HG02763 (cell line): ENCODE data around the gene TUFM.
"Not testable (repeated sequence)": the region's sequence is repeated elsewhere in the genome, so short reads cannot be mapped to it uniquely, and the experiment has no call there.

Source experiments
- ATAC-seq: cut with Tn5 transposase; IDR thresholded peaks from one replicate; pipeline ENCODE4 v1.9.1; 2021; ENCODE audit warnings: mild to moderate bottlenecking, moderate library complexity; ENCODE audit not compliant: unreplicated experiment

The TUFM gene

DNA sequence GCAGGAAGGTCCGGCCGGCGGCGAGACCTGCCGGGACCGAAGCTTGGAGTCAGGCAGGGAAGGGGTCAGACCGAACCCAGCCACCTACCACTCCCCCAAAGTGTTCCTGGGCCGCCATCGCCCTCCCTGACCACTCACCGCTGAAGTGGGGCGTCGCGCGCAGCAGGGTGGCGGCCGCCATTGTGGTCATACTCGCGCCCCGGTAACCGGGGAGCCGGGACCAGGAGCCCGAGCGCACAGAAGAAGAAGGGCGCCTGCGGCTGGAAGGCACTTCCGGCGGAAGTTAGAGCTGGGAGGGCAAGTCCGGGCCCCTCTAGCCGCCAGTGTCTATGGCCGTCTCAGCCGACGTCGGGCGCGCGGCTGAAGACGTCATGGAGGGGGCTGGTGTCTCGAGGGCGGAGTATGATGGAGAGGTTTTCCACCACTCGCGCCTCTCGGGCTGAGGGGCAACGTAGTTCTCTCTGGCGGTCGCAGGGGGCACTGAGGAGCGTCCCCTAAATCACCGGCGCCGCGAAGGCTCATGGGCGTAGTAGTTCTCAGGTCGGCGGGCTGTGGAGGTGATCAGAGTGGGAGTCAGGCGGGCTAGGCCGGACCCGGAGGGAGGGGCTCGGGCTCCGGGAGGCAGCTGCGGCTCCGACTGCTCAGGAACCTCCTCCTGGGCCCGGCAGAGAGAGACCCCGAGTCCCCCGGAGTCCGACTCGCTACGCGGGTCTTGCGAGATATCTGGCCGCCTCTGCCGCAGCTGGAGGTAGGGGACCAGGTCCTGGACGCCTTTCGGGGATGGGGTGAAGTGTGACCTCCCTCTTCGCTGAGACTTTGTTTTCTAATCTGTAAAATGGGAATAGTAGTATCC lies at the start of gene TUFM:
TSS of gene TUFM (minus strand) at position 269 of the 853 bp plus-strand sequence. CDS start at position 190, 79 bp downstream.
- peak; percentile 91 for ATAC-seq

DNA sequence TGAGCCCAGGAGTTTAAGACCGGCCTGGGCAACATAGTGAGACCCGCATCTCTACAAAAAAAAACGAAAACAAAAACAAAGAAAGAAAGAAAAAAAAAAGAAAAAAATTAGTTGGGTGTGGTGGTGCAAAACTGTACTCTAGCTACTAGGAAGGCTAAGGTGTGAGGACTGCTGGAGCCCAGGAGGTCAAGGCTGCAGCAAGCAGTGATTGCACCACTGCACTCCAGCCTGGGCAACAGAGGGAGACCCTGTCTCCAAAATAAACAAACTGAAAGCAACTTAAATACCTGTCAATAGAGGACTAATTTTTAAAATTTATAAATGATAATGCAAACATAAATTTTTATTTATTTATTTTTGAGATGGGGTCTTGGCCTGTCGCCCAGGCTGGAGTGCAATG lies 49.5 kb upstream of the TUFM start:
- ATAC-seq = no peak

DNA sequence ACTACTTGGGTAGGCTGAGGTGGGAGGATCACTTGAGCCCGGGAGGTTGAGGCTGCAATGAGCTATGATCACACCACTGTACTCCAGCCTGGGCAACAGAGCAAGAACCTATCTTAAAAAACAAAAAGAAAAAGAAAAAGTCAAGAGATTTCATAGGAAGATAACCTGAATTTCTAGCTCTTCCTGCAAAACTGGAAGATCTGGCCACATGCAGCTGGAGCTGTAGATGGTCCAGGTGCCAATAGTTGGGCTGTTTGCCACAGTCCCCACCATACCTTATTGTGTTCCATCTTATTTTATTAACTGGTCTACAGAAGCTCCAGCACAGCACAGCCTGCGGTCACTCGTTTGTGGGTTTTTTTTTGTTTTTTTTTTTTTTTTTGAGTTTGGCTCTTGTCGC lies 47.1 kb upstream of the TUFM start:
- ATAC-seq = no peak

DNA sequence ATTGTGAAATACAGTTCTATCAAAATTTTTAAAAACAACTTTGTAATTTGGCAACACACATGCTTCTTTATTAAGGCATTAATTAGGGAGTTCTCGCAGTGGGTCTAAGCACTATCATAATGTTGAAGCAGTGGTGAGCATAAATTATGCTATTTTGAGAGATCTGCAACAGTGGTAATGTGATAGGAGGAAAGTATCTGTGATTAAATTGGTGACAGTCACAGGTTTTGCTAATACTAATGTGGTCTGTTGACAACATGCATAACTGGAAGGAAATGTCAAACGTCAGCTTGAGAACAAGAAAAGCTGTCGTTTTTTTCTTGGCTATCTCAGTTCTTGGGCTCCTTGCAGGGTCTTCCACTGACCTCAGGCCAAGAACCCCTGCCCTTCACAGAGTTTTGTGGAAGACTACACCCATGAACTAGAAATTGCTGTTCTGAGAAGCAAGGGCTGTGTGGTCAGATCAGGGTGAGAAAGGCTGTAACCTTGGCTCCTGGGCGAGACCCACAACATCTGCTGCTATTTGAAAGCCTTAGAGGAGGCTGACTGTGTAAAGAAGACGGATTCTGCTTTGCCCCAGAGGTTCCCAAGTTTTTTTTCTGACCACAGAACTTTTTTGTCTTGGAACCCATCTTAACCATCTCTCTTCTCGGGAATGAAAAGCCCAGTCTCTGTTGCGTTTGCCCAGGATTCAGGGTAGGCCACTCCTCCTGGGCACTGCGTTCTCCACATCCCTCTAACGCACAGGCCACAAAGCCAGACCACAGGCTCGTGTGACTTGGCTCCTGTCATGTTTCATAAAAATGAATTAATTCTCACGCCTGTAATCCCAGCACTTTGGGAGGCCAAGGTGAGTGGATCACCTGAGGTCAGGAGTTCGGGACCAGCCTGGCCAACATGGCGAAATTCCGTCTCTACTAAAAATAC lies 46.1 kb upstream of the TUFM start:
- ATAC-seq = no peak

DNA sequence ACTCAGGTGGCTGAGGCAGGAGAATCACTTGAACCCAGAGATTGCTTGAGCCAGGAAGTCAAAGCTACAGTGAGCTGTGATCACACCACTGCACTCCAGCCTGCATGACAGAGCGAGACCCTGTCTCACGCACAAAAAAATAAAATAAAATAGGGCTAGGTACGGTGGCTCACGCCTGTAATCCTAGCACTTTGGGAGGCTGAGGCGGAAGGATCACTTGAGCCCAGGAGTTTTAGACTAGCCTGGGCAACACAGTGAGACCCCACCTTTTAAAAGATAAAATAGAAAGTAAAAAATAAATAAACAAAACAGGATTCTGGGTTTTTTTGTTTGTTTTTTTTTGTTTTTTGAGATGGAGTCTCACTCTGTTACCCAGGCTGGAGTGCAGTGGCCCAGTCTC lies 44.2 kb upstream of the TUFM start:
- not testable (repeated sequence) for ATAC-seq

DNA sequence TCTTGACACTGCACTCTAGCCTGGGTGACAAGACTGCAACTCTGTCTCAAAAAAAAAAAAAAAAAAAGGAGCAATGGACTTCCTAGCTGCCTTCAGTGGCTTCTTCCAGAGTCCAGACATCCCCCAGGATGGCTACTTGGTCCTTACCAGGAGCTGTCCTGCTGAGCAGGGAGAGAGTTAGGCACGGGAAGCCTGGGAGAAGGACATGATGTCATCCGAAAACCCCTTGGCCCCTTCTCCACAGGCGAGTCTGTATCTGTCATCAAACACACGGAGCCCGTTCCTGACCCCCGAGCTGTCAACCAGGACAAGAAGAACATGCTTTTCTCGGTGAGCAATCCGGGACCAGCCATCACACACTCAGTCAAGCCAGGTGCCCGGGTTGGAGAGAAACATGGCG lies 40.8 kb upstream of the TUFM start:
- no peak for ATAC-seq

DNA sequence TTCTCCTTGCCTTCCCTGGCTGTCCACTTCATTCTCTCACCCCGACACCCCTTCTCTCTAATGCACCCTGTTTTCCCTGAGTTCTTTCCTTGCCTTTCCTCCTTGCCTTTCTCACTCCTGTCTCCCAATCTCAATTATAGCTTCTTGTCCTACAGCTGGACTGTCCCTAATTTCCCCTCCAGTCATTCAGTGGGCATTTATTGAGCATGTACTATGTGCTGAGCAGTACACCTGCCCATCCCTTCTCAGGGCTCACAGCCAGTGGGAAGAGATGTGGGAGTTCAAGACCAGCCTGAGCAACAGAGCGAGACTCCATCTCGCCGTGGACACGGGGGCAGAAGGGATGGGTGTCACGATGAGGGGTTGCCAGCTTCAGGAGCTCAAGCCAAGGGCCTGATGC lies 37.9 kb upstream of the TUFM start:
- no peak for ATAC-seq

DNA sequence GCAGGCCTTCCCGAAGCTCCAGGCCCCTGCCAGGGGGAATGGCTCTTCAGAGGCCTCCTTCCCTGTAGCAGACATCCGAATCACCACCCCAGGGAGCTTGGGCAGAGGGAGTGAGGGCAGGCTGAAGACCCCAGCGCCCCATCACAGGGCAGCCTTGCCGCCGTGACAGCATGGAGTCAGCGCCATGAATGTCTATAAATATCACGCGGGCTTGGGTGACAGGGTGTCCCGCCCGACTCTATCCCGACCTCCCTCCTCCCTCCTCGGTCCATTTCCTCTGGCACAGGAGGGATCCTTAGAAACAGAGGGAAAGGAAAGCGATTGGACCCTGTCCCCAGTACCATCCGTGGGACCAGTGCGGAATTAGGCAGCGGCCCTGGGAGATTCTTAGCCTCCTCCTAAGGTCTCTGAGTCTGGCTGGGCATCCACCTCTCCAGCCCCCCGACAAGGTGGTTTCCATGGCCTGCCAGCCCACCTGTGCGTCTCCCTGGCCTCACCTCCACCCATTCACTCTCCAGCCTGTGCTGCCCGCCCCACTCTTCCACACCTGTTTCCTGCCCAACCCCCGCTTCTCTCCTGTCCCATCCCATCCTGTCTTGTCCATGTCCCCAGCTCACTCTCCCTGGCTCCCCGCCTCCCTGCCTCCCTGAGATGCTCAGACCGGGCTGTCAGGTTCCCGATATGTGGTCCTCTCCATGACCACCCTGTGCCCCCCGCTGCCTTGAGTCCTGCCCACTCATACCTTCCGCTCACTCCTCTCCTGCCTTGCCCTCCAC lies 37.3 kb upstream of the TUFM start:
- no peak for ATAC-seq

DNA sequence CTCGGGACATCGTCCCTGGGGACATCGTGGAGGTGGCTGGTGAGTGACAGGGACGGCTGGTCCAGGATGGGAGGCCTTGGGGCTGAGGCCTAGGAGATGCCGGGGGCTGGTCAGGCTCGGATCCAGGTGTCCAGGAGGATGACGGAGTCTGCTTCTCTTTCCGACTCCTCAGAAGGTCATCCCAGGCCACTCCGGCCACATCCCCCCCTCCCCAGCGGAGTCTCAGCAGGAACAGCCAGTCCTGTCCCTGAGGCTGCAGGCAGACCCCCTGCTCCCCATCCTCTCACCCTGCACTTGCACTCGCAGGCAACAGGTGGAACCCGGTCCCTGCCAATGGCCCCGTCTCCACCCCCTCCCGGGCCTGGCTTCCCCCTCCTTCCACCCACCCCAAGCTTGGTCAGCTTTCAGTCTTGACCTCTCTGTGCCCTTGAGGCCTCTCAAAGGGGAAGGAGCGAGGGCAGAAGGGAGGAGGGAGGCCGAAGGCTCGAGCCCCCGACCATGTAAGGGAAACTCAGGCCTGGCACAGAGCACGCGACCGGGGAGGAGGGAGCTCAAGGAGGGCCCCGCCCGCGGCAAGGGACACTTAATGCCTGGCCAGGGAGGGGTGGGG lies 36.5 kb upstream of the TUFM start:
- ATAC-seq = no peak

DNA sequence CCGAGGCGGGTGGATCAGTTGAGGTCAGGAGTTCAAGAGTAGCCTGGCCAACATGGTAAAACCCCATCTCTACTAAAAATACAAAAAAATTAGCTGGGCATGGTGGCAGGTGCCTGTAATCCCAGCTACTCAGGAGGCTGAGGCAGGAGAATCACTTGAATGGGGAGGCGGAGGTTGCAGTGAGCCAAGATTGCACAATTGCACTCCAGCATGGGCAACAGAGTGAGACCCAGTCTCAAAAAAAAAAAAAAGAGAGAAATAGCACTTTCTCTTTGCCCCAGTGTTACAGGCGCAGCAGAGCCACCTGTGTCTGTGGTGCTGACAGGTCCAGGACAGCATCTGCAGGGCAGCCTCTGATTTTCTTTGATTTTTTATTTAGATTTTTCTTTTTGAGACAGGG lies 35.4 kb upstream of the TUFM start:
- ATAC-seq = not testable (repeated sequence)

DNA sequence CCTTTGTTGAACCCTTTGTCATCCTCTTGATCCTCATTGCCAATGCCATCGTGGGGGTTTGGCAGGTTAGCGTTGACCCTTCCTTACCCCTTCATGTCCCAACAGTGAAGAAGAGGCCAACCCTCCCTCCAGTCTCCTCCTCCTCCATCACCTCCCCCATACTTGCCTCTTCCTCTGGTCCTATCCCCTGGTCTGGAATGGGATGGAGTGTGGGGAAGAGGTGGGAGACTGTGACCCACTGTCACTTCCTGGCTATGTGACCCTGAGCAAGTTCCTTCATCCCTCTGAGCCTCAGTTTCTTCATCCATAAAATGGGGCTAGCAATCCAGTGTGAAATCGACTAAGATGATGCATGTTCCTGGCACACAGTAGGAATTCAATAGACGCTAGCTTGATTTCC lies 34.8 kb upstream of the TUFM start:
- no peak for ATAC-seq

DNA sequence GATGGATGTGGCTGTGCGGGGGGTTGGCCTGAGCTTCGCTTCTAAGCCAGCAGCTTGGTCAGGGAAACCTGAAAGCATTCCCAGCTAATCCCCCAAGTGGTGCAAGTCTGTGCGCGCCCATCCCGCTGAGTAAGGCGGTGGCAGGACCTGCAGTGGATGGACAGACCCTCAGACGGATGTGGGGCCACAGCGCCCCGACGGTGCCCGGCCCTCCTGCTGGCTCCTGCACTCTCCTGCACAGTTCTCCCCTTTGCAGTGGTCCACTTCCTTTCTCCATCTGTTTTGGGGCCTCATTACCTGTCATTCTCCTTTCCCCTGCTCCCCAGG lies 34.4 kb upstream of the TUFM start:
- no peak for ATAC-seq

DNA sequence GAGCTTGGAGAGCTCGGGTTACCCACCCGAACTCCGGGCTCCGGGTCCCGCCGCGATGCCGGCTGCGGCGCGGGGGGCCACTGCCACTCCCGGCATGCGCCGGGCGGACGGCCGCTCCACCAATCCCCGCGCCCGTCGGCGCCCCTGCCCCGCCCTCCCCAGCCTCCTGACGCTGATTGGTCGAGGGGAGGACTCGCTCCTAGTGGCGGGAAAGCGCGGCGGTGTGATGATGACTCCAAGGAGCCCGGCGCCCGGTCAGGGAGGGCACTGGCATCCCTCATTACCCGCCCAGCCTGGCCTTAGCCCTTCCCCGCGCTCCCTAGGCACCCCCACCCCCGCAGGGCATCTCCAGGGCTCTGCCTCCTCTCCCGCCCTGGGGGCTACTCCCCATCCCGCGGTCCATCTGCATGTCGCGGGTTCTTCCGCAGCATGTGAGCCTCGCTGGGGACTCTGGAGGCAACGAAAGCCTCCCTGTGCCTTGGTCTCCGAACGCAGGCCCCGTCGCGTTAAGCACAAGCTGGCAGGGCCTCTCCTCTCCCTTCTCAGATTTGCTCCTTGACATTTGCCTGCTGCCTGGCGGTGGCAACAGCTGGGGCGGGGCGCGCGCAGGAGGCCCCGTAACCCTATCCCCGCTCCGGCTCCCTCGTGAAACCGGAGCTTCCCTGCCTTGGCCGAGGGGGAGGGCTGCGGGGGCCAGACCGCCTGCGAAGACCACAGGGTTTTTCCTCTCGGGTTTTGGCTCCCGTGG lies 33.9 kb upstream of the TUFM start:
- peak; percentile 83 for ATAC-seq

DNA sequence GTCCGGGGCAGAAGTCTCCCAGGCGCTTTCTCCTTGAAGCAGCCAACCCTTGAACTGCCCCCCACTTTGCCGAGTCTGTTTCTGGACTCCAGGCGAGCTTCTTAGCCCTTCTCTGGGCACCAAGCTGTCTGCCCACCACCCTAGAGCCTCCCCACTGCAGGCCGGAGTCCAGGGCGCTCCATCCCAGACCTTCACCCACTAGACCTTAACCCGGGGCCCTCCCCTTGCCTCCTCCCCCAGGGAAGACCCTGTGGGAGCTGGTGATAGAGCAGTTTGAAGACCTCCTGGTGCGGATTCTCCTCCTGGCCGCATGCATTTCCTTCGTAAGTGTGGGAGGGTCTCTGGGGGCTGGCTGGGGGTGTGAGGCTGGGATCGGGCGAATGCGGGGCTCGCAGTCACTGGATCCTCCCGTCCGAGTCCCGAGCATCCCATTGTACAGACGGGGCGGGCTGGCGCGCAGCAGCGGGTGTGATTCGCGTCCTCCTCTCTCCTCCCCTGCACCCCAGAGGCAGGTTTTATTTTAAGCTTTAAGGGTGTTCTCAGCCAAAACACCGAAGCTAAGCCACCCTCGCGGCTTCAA lies 33.2 kb upstream of the TUFM start:
- peak; percentile 23 for ATAC-seq

DNA sequence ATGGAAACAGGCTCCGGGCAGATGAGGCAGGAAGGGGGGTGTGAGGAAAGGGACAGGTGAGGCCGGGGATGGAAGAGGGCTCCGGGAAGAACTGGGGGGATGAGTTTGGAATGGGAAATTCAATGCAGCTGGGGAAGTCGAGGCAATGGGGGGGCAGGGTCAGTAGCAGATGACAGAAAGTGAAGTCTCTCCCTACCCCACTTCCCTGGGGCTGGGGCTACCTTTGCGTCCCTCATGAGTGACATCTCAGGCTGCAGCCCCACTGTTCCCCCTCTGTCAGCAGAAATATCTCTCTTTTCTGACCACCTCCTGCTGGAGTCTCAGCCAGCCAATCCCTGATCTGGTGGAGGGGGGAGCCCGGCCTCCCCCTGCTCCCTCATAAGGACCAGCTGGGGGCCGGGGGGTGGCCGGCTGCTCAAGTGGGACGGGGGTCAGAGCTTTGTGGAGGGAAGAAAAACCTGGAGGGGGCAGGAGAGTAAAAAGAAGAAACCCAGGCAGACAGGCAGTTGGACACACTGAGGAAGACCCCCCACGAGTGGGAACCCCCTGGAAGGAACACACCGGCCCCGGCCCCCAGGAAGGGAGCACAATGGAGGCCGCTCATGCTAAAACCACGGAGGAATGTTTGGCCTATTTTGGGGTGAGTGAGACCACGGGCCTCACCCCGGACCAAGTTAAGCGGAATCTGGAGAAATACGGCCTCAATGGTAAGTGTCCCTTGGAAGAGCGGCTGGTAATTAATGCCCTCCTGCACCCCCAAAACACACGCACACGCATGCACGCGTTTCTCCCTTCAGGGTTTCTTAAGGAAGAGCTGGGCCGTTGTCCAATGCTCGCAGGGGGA lies 32.2 kb upstream of the TUFM start, which contains the start of gene ATP2A1:
TSS of gene ATP2A1 (plus strand) at position 406 of the 844 bp plus-strand sequence. CDS start at position 590, 184 bp downstream.
- no peak for ATAC-seq

DNA sequence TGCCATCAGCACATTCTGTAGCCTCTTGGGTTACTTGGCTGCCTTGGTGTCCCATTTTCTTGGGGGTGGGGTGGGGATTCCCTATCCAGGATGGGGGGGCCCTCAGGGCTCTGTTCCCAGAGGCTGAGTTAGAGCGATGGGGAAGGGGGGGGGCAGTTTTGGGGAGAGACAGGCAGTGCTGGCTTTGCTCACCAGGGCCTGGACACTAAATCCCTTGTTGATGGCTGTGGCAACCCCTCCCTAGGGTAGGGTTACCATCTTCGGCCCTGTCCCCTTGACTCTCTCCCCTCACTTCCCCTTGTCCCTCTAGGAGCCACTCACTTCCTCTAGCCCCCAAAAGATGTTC lies 31.5 kb upstream of the TUFM start:
- no peak for ATAC-seq

DNA sequence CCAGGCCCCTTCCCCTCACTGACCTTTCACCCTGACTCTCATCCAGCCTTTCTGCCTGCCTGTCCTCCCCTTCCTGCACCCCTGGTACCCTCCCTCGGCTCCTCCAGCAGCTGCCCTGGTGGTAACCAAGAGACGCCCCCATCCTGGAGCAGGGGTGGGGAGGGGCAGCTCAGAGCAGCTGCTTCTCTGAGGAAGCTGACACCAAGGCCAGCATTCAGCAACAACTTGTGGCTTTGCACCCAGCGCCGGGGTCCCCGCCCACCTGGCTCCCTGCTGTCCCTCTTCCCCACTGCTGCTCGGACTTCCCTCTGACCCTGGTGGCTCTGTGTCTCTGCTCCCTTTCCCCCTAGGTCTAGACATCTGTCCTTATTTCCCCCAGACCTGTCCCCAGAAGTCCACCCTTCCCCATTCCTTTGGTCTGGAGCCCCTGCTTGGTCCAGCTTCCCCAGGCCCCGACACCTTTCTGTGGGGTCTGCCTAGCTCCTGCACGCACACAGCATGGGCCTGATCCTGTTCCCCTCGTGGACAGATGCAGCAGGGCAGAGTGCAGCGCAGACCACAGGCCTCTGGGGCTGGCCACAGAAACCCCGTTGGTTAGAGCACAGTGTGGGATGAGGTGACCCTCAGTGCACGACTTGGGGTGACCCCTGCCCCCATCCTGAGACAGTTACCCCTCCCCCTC lies 31.0 kb upstream of the TUFM start:
- ATAC-seq = no peak

DNA sequence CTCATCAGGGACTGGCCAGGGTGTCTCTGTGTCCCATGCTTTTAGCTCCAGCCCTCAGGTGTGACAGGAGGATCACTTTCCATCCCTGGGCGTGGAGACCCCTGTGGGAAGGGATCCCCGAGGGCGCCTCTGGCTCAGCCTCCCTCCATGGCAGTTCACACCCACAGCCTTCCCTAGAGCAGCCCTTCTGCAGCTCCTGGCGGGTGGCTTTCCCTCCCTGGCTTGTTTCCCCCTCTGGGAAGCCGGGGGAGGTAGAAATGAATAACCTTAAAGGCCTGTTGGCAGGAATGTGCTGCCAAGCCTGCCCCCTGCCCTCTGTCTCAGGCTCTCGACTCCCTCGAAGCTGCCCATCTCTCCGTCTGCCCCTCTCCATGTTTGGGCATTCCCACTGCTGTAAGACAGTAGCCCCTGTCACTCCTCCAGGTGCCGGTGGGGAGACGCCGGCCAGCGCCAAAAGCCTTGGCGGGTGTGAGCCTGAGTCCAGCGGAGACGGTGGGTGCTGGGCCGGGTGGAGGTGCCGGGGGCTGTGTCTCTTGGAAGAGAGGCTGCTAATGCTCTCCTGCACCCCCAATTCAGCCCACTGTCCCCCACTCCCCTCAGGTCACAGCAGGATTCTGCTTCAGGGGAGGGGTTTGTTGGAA lies 30.0 kb upstream of the TUFM start:
- no peak for ATAC-seq
